Mucosa of stomach (tissue), 1 donor: ENCODE data around the gene DYNLT2.

Source experiments
- H3K27me3 ChIP-seq: one replicate; pipeline ENCODE4 v1.7.0; 2013; ENCODE audit warnings: mild to moderate bottlenecking, low read length; ENCODE audit not compliant: control insufficient read depth, insufficient read depth
- H3K36me3 ChIP-seq: one replicate; pipeline ENCODE4 v1.7.0; 2013; ENCODE audit warnings: low read length; ENCODE audit not compliant: control insufficient read depth, insufficient read depth
- H3K4me1 ChIP-seq: one replicate; pipeline ENCODE4 v1.7.0; 2013; ENCODE audit warnings: mild to moderate bottlenecking, low read length; ENCODE audit not compliant: control insufficient read depth, insufficient read depth
- H3K4me3 ChIP-seq: one replicate; pipeline ENCODE4 v1.7.0; 2013; ENCODE audit warnings: low read length
- H3K9ac ChIP-seq: one replicate; pipeline ENCODE4 v1.7.0; 2013; ENCODE audit warnings: mild to moderate bottlenecking, low read length, moderate library complexity
- H3K9me3 ChIP-seq: one replicate; pipeline ENCODE4 v1.7.0; 2013; ENCODE audit warnings: mild to moderate bottlenecking, low read length, moderate library complexity; ENCODE audit not compliant: control insufficient read depth
- donor health status: Pancreatic carcinoma.

DYNLT2 gene

GRCh38 chr6:169789944-169790927 lies 38.9 kb upstream of the DYNLT2 start:
- peak overlapping the region; percentile 72 for H3K4me3 ChIP-seq
- no peaks in the 10 kb centered on the region for H3K36me3 ChIP-seq
- peak overlapping the region; percentile 69 for H3K9ac ChIP-seq
- H3K27me3 ChIP-seq, result no peaks in the 10 kb centered on the region
- H3K4me1 ChIP-seq, result peaks cover 20% of the 10 kb centered on the region
- no peaks in the 10 kb centered on the region for H3K9me3 ChIP-seq

DNA sequence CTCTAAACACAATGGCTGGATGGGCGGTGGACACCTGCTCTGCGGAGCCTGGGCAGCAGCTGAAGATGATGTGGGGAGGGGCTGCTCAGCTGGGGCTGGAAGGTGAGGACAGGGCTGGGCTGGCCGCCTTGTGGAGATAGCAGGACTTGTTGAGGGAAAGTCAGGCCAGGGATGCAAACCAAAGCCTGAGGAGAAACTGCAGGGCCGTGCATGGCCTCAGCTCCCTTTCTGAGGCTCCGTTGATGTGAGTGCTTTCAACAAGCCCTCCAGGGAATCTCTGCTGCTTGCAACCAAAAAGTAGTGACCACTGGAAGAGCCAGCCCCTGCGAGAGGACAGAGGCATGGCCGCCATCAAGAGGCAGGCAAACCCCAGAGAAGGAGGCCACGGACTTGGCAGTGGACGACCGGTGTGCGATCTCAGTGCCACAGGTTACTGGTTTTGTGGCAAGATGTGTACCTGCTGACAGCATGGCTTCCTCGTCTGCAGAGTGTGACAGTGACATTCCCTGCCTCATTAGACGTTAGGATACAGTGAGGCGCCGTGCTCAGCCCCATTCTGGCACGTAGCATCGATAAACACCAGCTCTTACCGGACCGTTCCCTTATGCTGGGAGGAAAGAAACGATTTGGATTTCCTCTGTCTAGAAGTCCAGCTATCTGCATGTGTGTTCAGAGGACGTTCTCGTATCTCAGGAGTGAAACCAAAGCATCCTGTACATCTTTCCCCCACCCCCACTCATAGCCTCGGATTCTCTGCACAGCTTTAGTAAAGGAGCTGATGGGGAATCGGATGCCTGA lies 38.0 kb upstream of the DYNLT2 start:
- Histone ChIP-seq H3K9me3 (no peaks in the 10 kb centered on the region), H3K27me3 (no peaks in the 10 kb centered on the region), H3K4me3 (peak overlapping the region; percentile 72), H3K36me3 (no peaks in the 10 kb centered on the region), H3K4me1 (peaks cover 15% of the 10 kb centered on the region), H3K9ac (peak overlapping the region; percentile 69)

GRCh38 chr6:169788809-169789145 lies 37.4 kb upstream of the DYNLT2 start:
- no peak overlapping the region for H3K4me3 ChIP-seq
- no peak overlapping the region for H3K9ac ChIP-seq
- no peaks in the 10 kb centered on the region for H3K27me3 ChIP-seq
- H3K36me3 ChIP-seq, result no peaks in the 10 kb centered on the region
- H3K9me3 ChIP-seq, result no peaks in the 10 kb centered on the region
- peaks cover 15% of the 10 kb centered on the region for H3K4me1 ChIP-seq

GRCh38 chr6:169787797-169788196 lies 36.4 kb upstream of the DYNLT2 start:
- Histone ChIP-seq H3K9me3 (no peaks in the 10 kb centered on the region), H3K4me1 (peaks cover 15% of the 10 kb centered on the region), H3K36me3 (no peaks in the 10 kb centered on the region), H3K4me3 (no peak overlapping the region), H3K27me3 (no peaks in the 10 kb centered on the region), H3K9ac (no peak overlapping the region)

- H3K36me3 ChIP-seq, result no peaks in the 10 kb centered on the region
- H3K9ac ChIP-seq, result no peak overlapping the region
- H3K27me3 ChIP-seq, result no peaks in the 10 kb centered on the region
- H3K4me3 ChIP-seq, result no peak overlapping the region
- peaks cover 15% of the 10 kb centered on the region for H3K4me1 ChIP-seq
- no peaks in the 10 kb centered on the region for H3K9me3 ChIP-seq
These were observed 35.0 kb upstream of the DYNLT2 start for GRCh38 chr6:169786349-169786748.

DNA sequence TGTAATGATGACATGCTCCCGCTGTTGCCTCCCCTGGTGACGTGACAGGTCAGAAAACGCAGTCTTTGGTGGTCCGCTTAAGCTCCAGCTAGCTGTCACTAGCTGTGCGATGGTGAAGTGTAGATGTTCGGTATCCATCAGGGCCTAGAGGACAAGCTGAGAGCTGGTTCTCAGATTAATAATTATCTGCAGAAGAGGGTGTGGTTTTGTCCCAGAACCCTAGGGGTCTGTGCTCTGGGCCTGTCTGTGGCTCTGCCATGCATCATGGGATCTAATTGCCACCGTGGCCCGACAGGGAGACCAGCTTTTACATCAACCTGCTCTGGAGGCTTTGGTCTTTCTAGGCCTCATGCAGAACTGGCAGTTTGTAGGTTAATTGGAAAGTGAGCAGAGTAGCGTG lies 34.2 kb upstream of the DYNLT2 start:
- Histone ChIP-seq H3K4me1 (peaks cover 11% of the 10 kb centered on the region), H3K4me3 (no peak overlapping the region), H3K36me3 (no peaks in the 10 kb centered on the region), H3K9ac (no peak overlapping the region), H3K27me3 (no peaks in the 10 kb centered on the region), H3K9me3 (no peaks in the 10 kb centered on the region)

DNA sequence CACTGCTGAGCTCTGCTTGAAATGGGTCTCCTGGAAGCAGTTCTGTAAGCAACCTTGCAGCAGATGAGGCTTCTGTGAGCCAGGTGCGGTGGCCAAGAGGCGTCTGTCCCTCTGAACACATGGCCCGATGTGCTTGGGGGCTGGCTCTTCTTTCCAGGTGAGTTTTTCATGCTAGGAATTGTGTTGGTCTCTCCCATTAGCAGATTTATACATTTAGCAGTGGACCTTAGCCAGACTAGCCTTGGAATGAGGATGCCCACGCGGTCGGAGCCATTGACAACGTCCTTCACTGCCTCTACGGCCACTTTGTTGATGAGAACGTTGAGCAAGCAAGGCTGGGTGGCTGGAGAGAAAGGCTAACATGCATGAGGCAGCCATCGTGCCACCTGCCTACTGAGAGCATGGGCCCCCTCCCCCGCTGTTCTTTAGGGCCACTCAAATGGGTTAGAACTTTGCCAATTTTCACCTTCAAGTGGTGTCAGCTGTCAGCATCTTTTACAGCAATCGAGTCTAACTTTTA lies 33.5 kb upstream of the DYNLT2 start:
- H3K36me3 ChIP-seq, result no peaks in the 10 kb centered on the region
- no peak overlapping the region for H3K4me3 ChIP-seq
- H3K27me3 ChIP-seq, result no peaks in the 10 kb centered on the region

DNA sequence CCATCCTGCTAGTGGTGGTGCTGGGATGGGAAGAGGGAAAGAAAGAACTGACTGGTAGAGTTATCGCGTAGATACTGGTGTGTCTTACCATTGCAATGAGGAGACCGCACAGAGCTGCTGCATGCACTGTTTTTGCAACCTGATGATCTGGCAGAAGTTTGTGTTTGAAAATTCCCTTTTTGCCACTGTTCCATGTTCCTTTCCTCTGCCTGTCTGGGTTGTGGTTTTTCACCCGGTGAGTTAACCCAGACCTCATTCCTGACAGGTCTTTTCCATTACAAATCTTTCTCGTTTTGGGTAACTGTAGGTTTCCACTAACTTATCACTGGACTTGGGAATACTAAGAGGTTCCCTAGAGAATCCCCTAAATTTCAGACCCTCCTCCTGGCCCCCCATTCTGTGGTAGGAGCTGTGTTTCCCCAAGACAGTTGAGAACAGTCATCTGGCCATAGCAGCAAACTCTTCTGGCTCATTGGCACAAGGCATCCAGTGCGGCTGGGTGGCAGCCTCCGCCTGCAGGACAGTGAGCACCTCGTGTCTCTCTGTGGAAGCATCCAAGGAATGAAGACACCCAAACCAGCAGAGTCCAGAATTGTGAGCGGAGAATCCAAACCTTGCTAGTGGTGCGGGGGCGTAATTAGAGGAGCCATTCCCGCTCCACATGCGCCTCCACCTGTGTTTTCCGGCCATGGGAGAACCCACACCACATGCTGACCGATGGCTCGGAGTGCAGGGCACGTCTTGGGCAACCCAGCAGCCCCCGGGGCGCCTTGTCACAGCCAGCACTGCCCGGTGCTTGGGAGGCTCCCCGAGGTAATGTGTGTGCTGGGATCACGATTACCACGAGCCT lies 32.8 kb upstream of the DYNLT2 start:
- no peaks in the 10 kb centered on the region for H3K36me3 ChIP-seq
- H3K27me3 ChIP-seq, result no peaks in the 10 kb centered on the region
- H3K4me3 ChIP-seq, result no peak overlapping the region
- no peaks in the 10 kb centered on the region for H3K4me1 ChIP-seq
- no peaks in the 10 kb centered on the region for H3K9me3 ChIP-seq
- no peak overlapping the region for H3K9ac ChIP-seq

More for the DNA sequence above, 33.5 kb upstream of the DYNLT2 start:
- Histone ChIP-seq H3K9me3 (no peaks in the 10 kb centered on the region), H3K4me1 (peaks cover 6% of the 10 kb centered on the region), H3K9ac (no peak overlapping the region)

DNA sequence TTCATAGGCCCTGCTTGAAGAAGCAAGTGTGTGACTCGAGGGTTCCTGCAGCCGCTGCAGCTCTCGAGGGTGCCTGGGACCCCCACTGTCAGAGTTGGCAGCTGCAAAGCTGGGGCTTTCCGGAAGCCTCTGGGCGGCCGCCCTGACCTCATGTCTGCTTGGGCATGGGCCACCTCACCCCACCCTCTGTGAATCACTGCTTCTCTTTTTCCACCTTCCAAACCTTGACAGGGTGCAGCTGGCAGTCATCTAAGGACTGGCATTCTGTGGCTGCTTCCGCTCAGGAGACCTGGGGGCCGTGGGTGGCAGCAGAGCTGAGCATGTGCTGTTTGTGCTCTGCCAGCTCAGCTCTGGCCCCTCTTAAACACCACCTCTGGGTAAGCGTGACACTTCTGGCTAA lies 32.0 kb upstream of the DYNLT2 start:
- H3K4me1 ChIP-seq, result no peaks in the 10 kb centered on the region
- H3K9ac ChIP-seq, result no peak overlapping the region
- no peaks in the 10 kb centered on the region for H3K9me3 ChIP-seq
- H3K36me3 ChIP-seq, result no peaks in the 10 kb centered on the region
- H3K4me3 ChIP-seq, result no peak overlapping the region
- no peaks in the 10 kb centered on the region for H3K27me3 ChIP-seq

DNA sequence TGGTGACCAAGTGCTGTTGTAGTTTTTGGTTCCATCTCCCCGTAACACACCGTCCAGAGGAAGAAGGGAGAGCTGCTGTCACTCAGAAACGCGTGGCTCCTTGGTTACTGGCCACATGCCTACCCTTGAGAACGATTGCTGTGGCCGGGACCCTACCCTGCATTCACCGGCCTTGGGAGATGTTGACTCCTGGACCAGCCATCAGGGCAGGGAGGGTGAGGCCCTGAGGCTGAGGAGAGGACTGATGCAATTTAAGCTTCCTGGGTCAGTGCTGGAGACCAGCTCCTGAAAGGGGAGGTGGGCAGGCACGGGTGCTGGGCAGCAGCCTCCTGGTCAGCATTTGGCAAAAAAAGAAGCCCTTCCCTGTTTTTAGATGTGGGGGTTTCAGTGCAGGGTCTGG lies 31.6 kb upstream of the DYNLT2 start:
- Histone ChIP-seq H3K9me3 (no peaks in the 10 kb centered on the region), H3K4me3 (no peak overlapping the region), H3K4me1 (no peaks in the 10 kb centered on the region), H3K9ac (no peak overlapping the region), H3K27me3 (no peaks in the 10 kb centered on the region), H3K36me3 (no peaks in the 10 kb centered on the region)

DNA sequence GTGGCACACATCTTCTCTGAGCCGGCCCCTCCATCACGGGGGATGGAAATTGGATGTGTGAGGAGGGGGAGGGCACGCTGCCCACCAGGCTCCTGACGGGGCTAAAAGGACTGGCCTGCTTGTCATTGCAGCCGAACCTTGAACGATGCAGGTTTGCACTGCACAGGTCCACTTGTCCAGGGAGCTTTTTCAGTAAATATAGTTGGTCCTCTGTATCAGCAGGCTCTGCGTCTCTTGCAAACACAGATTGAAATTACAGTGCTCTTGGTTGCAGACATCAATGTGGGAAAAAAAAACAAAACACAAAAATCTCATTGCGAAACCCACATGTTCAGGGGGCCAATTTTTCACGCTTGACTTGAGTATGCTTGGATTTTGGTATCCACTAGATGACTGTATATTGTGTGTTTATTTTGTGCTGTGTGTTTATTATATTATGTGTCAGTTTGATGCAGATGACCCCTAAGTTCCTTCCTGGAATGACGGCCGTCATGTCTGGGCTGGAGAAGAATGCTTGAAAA lies 29.3 kb upstream of the DYNLT2 start:
- no peaks in the 10 kb centered on the region for H3K36me3 ChIP-seq
- H3K4me3 ChIP-seq, result no peak overlapping the region
- H3K4me1 ChIP-seq, result no peaks in the 10 kb centered on the region
- H3K27me3 ChIP-seq, result no peaks in the 10 kb centered on the region
- H3K9ac ChIP-seq, result no peak overlapping the region
- no peaks in the 10 kb centered on the region for H3K9me3 ChIP-seq
